Lower leg skin (tissue), 4 donors: ENCODE results near the gene IGF2. TPM values are rescaled to one million over a fixed set of nuclear protein-coding genes. Genes with fewer than 3 reads are reported as not detected.
"Not testable (repeated sequence)": the region's sequence is repeated elsewhere in the genome, so short reads cannot be mapped to it uniquely, and the experiment has no call there.

Experiments used
- DNase-seq, 2 donors: peaks; one replicate each; pipeline ENCODE4 v3.0.0-alpha.2; 2019; ENCODE audit warnings: low spot score in 2 of 2
- H3K4me3 ChIP-seq: fragments of 200-600 bp; sonication (generic); 2 replicates; pipeline ENCODE4 v1.5.1; 2017; ENCODE audit warnings: mild to moderate bottlenecking, low read depth; ENCODE audit not compliant: poor library complexity, severe bottlenecking
- POLR2A ChIP-seq, 2 donors: fragments of 450-650 bp; IDR thresholded peaks; one replicate each; pipeline ENCODE4 v1.6.1; 2016 to 2017; ENCODE audit warnings: antibody characterized with exemption in 2 of 2, mild to moderate bottlenecking in 1 of 2, moderate library complexity in 1 of 2
- WGBS, 2 donors: methylation state at CpG; one replicate each; pipeline ENCODE4 v1.1.5; 2018; 5-methylcytosine and 5-hydroxymethylcytosine counted together
- intact Hi-C: fragments of 100-400 bp; cut with DNase I; formaldehyde crosslinking; loops from one replicate; pipeline ENCODE4 v1.15.0; 2023; ENCODE audit warnings: low total_unique reads
- total RNA-seq, 4 donors: library from RNA; depleted of rRNA; stranded (reverse); fragments of >200 nt; gene quantifications; one replicate each; pipeline ENCODE4 v1.1.0, GENCODE V29; 2016
- TF ChIP-seq, protein P1 (sequence below), 3 donors: fragments of 450-650 bp; IDR thresholded peaks; one replicate each; pipeline ENCODE4 v1.5.1; 2016; ENCODE audit warnings: antibody characterized with exemption in 3 of 3, mild to moderate bottlenecking in 3 of 3, moderate library complexity in 2 of 3

Gene IGF2
- total RNA-seq, 4 donors from 2014 or later = 4.5 to 14.7 (median 6.0) TPM

- no peak for TF ChIP-seq POLR2A (IDR thresholded peaks at IDR 0.05)
- TF ChIP-seq, protein P1, sequence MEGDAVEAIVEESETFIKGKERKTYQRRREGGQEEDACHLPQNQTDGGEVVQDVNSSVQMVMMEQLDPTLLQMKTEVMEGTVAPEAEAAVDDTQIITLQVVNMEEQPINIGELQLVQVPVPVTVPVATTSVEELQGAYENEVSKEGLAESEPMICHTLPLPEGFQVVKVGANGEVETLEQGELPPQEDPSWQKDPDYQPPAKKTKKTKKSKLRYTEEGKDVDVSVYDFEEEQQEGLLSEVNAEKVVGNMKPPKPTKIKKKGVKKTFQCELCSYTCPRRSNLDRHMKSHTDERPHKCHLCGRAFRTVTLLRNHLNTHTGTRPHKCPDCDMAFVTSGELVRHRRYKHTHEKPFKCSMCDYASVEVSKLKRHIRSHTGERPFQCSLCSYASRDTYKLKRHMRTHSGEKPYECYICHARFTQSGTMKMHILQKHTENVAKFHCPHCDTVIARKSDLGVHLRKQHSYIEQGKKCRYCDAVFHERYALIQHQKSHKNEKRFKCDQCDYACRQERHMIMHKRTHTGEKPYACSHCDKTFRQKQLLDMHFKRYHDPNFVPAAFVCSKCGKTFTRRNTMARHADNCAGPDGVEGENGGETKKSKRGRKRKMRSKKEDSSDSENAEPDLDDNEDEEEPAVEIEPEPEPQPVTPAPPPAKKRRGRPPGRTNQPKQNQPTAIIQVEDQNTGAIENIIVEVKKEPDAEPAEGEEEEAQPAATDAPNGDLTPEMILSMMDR (IDR thresholded peaks at IDR 0.05) = no peak
- 21 to 48% methylated on average over 11 to 15 of the region's 16 CpGs for WGBS, 2 donors
- DNase-seq = no peak
- intact Hi-C loops = no loop called here
- no peak overlapping the region for H3K4me3 ChIP-seq
These were observed 39.8 kb upstream of the IGF2 start for GRCh38 chr11:2178906-2179494.

GRCh38 chr11:2178055-2178773 is 39.0 kb upstream of the IGF2 start:
- intact Hi-C loops, H3K4me3 ChIP-seq, DNase-seq: not testable (repeated sequence)
- 52 to 60% methylated on average over 15 to 16 of the region's 16 CpGs for WGBS, 2 donors

DNA sequence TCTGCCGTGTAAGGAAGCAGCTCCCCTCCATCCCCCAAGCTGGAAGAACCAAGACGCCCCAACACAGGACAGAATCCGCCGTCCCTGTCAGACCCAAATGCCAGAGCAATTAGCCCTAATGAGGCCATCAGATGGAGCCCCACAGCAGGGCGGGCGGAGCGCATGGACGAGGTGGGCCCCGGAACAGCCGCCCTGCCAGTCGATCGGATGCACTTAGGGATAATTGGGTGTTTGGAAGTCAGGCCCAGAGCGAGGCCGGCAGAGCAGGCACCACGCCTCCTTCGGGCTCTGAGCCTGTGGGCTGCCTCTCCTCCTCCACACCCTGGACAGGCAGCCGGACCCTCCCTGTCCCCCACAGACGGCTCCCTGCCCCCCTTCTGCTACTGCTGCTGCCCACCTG is 37.9 kb upstream of the IGF2 start:
- no peak for DNase-seq
- no peak overlapping the region for H3K4me3 ChIP-seq
- 24 to 31% methylated on average over 7 to 13 of the region's 18 CpGs for WGBS, 2 donors
- intact Hi-C loops = no loop called here
- TF ChIP-seq, protein P1 (IDR thresholded peaks at IDR 0.05) = no peak

- intact Hi-C loops = no loop called here
- no peak for TF ChIP-seq POLR2A (IDR thresholded peaks at IDR 0.05)
- TF ChIP-seq, protein P1 (IDR thresholded peaks at IDR 0.05) = no peak
- no peak overlapping the region for H3K4me3 ChIP-seq
- no peak for DNase-seq
- 92 to 95% methylated on average over 13 to 14 of the region's 14 CpGs for WGBS, 2 donors
These were observed 37.3 kb upstream of the IGF2 start for GRCh38 chr11:2176389-2176900.

- TF ChIP-seq, protein P1 (IDR thresholded peaks at IDR 0.05) = no peak
- no peak for TF ChIP-seq POLR2A (IDR thresholded peaks at IDR 0.05)
- WGBS, 2 donors = 27 to 36% methylated on average over 7 of the region's 13 CpGs
- no peak overlapping the region for H3K4me3 ChIP-seq
- intact Hi-C loops = no loop called here
- DNase-seq = no peak
These were observed 36.5 kb upstream of the IGF2 start for GRCh38 chr11:2175659-2176058.

- H3K4me3 ChIP-seq = no peak overlapping the region
- no peak for DNase-seq
- 91 to 93% methylated on average over 8 to 11 of the region's 11 CpGs for WGBS, 2 donors
- TF ChIP-seq, protein P1 (IDR thresholded peaks at IDR 0.05) = no peak
- no peak for TF ChIP-seq POLR2A (IDR thresholded peaks at IDR 0.05)
- intact Hi-C loops = no loop called here
These were observed 35.2 kb upstream of the IGF2 start for GRCh38 chr11:2174361-2174760.
